GM21515 (cell line): ENCODE results near the gene SEPTIN6.
"Not testable (repeated sequence)": the region's sequence is repeated elsewhere in the genome, so short reads cannot be mapped to it uniquely, and the experiment has no call there.

Experiments used
- ATAC-seq: cut with Tn5 transposase; IDR thresholded peaks from one replicate; pipeline ENCODE4 v1.9.1; 2021; ENCODE audit not compliant: unreplicated experiment

The SEPTIN6 gene

DNA sequence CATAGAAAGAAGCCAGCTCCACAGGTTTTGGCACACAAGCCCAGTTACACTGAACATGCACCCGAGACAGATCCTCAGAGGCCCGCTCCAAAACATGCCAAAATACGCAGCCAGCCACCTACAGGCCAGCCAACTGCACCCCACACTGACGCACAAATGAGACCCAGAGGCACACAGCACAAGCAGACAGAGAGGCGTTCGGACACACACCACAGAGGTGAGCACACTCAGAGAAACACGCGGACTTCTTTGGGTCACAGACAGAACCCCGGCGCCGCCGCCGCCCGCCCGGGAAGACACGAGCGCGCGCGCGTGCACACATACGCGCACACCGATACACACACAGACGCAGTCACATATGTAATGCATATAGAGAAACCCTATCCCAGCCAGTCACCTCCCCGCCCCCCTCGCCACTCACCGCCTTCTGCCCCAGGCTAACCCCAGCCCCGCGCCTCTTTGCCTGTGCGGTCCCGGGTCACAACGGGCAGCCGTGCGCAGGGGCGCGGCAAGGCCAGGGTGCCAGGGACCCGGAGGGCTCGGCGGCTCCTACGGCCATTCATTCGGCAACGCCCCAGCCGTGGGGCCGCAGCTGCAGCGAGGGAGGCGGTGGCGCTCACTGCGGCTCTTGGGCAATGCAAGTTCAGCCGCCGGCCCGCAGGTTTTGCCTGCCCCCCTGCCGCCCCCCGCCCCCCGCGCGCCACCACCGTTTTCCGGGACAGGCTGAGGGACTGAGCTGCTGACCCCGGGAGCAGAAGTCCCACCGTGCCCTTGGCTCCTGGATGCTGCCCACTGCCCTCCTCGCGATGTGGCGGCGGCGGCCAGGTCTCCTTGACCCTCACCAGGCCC is 553 bp downstream of the SEPTIN6 start:
- peak; percentile 32 for ATAC-seq

DNA sequence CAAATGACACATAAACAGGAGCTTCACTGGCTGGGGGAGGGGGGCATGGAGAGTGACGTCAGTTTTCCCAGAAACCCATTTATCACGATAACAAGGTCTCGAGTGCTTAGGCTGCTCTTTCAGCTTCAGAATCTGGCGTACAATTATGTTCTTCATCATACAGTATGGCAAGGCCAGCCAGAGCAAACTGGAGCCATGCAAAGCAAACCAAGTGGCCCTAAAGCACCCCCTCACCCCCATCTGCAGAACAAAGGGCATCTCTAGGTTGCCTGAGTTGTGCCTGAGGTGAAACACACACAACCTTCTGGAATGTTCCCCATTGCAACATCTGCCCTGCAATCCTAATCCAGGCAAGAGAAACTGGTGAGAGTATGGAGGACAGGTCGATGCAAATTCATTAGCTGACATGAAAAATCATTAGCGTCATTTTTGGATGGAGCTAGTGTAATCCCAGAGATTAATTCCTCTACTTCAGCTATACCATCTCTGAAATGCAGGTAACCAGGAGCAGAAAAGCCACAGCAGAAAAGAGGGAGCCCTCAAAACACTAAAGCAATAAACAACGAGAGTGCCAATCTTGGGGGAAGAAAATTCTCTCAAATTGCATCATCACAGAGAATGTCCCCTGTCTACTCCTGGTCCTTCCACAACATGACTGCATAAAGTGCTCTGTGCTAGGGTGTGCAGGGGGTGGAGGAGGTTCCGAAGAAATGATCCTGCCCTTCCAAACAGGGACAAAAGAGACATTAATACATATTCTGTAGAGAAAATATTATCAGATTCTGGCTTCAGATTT is 1.8 kb downstream of the SEPTIN6 start:
- no peak for ATAC-seq

DNA sequence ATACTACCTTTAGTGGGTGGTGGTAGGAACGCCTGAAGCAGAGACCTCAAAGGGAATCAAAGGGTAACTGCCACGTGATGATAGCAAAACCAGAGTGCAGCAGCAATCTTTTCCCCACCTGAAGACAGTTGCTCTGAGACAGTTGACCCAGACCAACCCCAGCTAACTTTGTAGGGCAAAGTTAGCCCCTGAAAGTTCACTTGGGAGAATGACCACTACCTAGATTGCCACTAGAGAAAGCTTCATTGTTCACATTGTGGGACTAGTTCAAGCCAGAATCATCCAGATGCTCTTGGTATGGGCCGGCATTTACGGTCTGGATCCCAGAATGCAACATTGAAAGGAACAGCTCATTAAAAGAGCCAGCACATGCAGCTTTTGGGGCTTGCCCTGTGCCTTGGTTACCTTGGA is 4.1 kb downstream of the SEPTIN6 start:
- no peak for ATAC-seq

DNA sequence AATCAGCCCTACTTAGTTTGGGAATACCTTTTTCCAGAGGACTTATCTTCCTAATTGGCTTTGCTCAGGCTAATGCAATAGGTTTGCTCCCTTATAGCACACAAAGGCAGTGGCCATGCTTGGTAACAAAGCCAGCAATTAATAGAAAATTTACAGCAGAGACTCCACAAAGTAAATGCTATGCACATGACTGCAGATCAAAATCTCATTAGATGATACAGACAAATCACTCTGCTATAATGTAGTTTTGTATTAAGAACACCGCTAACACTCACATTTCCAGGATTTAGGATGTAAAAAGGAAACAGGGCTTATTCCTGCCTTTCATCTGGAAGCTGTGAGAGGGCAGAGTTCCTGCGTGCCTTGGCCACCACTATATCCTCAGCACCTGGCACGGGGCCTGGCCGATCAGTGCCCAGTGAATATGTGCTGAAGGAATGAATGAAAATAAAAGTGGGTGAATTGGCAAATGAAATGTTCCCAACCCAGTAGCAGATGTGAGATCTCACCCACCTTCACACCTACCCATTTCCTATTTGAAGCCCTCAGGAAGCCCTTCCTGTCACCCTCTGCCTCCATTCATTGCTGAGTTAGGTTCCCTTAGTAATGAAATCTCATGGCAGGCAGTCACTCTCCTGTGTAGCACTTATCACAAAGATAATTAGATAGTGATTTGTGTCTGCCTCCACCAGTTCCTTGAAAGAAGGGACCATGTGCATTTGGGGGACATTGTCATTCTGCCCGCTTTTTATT is 5.1 kb downstream of the SEPTIN6 start:
- ATAC-seq, result no peak

DNA sequence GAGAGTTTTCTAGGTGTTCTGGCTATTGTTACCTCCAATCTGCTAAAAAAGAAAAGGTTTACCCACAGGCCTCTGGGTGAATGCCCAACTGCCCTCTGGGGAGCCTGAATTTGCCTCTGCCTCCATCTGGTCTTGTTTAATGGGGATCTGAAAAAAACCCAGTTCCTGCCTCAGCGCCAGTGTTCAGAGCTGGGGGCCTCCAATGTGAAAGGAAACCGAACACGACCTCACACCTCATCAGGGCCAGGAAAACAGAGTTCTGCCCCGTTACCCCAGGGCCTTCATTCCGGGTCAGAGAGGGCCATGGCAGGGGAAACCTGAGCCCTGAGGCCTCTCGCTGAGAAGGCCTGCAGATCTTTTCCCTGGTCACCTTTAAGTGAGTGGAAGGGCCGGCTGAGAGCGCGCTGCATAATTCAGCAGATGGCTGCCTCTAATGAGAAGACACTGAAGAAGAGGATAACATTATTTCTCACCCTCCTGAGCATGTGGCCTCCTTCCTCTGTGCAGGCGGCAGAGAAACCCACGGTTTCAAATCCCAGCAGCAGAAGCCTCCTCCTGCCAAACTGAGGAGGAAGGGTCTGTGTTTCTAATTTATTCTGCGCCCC is 6.8 kb downstream of the SEPTIN6 start:
- peak; percentile 39 for ATAC-seq

DNA sequence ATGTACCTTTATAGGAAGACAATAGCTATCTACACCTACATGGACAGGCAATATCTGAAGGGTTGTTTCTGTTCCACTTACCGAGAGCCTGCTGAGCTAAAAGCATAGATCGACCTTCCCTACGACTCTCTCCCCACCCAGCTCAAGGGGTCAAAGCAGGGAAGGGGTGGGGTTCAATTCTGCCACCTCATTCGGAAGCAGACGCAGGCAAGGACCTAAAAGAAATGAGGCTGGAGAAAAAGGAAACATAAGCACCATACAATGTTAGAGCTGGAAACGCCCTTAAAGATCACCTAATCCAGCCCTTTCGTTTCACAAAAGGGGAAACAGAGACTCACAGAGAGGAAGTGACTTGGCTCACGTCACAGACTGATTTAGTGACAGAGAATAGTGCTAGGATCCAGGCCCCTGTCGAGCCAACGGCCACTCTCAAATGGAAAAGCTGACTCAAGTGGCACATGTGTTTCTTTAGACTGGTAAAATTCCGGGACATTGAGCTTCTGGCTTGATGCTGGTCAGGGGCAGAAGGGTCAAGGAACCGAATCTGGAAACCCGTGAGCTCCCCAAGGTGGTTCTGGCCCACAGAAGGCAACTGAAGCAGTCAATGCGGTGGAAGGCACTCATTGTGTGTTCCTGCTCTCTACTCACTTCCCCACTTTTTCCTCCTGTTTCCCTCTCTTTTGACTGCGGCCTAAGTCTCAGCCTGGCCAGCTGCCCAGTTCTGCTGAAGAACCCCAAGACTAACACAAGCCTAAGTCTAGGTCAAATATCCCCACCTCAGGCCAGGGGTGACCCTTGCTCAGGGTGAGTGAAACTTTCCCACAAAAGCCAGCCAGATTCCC is 7.5 kb downstream of the SEPTIN6 start:
- peak; percentile 50 for ATAC-seq

DNA sequence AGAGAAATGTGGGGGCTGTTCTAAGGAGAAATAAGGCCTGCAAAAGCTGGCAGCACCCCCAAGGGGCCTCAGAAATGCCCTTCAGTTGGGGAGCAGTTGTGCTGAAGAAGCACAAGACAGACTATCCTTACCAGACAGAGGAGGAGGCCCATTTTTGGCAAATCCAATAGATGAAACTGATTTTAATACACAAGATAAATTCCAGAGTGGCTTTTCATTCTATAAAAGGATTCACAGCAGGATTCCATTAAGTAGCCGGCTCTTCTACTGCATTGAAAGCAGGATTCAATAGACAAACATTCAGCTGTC is 8.1 kb downstream of the SEPTIN6 start:
- no peak for ATAC-seq

DNA sequence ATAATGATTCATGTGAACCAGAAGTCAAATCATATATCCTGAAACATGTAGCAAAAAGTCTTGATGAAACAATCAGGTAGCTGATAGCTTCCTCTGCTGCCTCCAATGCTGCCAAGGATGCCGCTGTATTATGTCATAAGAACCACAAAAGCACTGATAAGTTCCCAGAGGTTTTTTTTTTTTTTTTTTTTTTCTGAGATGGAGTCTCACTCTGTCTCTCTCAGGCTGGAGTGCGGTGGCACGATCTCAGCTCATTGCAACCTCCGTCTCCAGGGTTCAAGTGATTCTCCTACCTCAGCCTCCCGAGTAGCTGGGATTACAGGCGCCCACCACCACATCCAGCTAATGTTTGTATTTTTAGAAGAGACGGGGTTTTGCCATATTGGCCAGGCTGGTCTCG is 8.7 kb downstream of the SEPTIN6 start:
- not testable (repeated sequence) for ATAC-seq

DNA sequence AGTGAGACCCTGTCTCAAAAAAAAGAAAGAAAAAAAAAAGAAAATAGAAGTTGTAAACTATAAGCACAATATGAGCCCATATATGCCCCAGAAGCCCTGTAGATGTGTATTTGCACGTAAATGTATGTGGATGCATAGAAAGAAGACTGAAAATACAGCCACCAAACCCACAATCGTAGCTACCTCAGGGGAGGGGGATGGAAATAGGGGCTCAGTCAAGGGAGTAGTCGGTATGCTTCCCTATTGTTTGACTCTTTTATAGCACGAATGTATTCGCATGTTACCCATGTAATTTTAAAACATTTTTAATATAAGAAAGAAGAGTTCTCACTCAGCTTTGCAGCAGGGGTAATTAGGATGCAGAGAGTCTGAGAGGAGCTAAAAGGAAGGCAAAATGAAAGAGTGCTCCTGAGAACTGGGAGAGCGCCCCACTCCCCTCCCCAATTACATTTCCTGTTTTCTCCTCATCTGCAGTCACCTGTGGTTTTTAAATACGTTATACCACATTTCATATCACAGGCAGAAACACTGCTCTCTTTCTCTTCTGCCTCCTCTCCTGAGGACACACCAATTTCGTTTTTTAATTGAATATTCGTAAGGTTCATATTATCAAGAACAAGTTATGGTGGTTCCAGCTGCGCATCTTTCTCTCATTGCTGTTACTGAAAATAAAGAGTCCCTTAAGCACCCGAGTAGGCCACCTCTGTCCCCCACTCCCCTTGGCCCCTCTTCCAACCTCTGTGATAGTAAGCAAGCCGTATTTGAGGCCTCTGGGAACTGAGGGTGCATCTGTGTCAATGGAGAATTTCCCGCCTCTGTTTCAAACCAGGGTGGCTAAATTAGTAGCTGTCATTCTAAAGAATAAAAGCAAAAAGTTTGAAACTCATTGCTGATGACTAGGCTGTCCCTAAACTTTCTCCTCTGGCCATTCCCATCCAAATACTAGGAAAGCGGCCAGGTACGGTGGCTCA is 10.7 kb downstream of the SEPTIN6 start:
- no peak for ATAC-seq

DNA sequence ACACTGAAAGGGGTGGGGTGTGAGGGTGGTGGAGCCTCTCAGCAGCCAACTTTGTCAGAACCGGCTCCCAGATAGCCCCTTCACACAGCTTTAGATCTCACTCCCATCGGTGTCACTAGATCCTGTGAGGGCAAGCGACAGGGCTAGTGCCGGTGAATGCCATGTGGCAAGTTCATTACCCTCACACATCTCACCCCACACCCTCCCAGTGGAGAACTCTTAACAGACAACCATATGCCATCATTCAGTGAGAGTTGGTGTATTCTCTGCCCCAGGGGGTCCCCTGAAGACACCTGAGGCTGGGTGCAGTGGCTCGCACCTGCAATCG is 15.3 kb downstream of the SEPTIN6 start:
- no peak for ATAC-seq

DNA sequence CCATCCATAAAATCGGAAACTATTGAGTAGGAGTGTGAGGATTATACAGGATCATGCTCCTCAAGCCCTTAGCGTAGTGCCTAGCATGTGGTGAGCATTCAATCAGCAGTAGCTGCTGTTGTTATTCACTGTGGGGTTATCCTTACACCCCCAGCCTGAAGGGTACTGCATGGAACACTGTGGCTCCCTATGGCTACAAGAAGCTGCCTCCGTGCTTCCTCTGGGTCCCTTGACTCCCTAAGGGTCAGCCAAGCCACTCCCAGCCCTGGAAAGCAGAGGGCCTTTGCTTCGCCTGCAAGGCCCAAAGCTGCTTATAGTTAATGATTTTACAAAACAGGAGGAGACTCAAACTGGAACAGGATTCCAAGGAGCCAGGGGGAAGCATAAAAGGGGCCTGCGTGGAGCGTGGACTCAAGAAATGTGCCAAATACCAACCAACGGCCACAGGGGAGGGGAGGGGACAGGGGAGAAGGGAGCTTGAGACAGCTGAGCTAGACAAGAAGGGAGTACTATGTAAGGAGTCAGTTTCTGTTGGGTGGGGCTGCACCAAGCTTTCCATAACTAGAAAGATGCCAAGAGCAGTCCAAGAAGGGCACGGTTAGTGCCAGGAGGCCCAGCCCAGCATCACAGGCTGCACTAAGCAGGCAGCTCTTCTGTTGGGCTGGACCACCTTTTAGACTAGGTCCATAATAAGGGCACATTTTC is 15.9 kb downstream of the SEPTIN6 start:
- no peak for ATAC-seq

DNA sequence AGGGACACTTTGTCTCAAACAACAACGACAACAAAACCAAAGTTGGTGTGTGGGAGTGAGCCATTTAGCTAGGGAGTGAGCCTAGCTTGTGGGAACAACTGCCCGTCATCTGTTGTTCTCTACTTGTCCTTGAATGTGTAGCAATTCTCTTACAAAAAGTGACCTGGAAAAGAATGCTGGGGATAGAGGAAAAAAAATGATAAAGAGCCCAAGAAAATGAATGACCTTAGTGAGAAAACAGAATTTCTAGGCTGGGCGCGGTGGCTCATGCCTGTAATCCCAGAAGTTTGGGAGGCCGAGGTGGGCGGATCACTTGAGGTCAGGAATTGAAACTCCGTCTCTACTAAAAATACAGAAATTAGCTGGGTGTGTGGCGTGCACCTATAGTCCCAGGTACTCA is 19.6 kb downstream of the SEPTIN6 start:
- no peak for ATAC-seq

DNA sequence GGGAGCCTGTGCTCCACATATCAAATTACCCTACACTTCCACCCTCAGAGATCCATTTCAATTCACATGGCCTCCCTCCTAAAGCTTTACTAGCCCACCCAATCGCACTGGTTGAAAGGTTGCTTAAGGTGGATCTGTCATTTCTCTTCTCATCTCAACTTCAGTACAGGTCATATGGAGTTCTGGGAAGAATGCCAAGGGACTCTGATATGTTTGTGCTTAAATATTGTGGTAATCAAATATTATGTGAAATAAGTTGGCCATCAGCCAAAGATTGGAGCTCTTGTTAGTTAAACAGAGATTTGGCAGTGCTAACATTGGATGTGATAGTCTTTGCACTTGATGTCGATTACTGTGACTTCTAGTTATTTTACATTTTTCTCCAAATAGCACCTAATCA is 20.5 kb downstream of the SEPTIN6 start:
- ATAC-seq, result no peak

DNA sequence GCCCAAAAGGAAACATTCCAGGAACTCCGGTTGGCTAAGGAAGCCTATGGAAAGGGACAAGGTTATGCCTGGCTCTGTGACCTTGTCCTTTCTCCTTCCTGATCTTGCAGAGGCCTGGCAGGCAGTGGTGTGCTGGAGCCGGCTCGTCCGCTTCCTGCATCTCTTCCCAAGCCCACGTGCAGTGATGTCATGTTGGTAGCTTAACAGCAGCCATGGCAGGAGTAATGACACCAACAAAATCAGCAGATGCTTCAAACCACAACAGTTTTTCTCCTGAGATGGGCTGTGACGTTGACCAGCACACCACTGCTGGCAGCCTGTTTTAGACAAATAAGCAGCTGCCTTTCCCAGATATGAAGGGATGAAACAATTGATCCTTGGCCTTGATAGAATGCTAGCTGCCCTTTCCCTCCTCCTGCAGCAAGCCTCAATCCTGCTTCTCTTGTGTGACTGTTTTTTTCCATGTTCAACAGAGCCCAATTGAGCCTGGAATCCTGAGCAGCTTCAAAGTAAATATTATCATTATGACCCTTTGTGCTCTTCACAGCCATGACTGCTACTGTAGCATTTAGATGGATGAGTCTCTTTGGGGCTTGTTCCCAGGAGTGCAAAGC is 23.4 kb downstream of the SEPTIN6 start:
- no peak for ATAC-seq

DNA sequence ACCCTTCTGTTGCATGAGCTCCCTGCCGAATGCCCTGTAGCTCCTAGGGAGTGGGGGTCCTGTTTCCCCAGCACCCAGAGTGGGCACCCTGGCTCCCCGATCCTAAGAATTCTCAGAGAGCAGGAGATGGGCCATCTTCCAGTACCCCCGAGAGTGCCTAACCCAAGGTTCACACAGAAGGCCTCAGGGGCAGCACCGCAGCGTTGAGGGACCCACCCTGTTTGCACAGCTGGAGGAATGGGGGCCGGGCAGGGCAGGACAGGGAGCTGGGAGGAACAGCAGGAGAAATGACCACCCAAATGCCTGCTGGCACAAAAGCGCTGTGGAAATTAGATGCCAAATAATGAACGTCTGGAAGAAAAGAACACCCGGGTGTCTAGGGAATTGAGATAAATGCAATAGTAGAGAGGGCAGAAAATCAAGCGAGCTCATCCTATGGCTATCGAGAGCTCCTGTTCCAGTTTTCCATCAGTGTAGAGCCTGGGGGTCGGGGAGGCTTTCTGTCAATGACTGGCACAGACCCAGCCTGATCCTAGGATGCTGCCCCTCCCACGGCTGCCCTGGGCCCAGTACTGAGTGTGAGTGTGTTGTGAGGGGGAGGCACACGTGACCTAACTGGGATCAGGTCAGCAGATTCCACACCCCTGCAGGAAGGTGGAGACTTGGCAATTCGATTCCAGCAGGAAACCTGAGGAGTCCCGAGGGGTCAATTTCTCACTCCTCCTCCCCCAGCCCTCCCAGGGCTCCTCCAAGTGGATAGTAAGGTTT is 25.7 kb downstream of the SEPTIN6 start:
- ATAC-seq, result no peak

DNA sequence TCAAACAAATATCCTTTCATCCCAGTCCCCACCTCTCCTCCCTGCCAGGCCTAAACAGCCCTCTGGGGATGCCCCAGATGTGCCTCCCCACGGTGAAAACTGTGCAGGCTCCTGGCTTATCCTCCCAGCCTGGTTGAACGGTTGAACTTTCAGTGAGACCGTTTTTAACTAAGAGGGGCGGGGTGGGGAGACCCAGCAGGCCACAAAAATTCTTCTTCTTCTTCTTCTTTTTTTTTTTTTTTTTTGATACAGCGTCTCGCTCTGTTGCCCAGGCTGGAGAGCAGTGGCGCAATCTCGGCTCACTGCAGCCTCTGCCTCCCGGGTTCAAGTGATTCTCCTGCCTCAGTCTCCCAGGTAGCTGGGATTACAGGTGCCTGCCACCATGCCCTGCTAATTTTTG is 28.1 kb downstream of the SEPTIN6 start:
- not testable (repeated sequence) for ATAC-seq

DNA sequence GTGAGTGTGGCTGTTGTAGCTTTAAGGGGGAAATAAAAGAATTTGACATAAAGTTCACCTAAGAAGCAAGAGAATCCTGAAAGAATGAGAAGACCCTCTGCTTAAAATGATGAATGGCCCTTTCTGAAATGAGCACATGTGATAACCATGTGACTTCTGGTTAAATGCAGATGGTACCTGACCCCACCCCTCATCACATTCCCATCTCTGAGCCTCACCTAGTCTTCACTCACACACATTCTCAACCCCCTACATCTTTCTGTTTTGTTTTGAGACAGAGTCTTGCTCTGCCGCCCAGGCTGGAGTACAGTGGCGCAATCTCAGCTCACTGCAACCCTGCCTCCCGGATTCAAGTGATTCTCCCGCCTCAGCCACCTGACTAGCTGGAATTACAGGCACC is 31.5 kb downstream of the SEPTIN6 start:
- ATAC-seq, result no peak

DNA sequence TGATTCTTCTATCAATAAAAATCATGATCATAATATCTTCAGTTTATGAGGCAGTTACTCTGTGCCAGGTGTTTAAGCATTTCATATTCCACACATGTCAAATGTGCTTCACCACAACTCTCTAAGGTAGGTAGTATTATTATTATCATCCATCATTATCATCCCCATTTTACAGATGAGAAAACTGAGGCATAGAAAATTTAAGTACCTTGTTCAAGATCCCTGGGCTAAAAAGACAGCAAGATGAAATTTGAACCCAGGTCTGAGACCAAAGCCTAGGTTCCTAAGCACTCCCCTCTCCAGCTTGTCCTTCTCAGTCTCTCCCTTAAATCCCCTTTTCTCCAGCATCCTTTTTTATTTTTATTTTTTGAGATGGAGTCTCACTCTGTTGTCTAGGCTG is 33.4 kb downstream of the SEPTIN6 start:
- no peak for ATAC-seq
